ENCODE measurements around the gene ZNF333. TPM values are rescaled to one million over a fixed set of nuclear protein-coding genes. Genes with fewer than 3 reads are reported as not detected.

ZNF333 gene
- polyA plus RNA-seq, 1 of the 3 experiments (the other 2 are of a cell fraction), result 15.2 TPM

DNA sequence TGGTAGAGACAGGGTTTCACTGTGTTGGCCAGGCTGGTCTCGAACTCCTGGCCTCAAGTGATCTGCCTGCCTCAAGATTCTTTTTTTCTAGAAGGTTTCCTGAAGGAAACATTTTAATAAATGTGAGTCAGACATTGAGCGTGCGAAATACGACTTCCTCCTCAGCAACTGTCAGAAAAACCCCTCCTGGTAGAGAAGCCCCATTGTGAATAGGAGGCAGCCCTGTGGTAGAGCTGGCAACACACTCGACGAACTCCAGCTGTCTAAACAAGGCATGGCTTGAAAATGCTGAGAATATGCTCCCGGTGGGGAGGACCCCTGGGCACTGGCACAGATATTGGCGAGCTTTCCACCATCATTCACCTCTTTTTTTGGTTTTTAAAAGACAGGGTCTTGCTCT is 9.8 kb downstream of the ZNF333 start:
- DNase-seq, result no peak
- POLR2A ChIA-PET, result interaction anchor here (3.3 kb wide), 1 partner anchor 10 kb away, joined by 9 read pairs; the partner anchor contains the start of gene ZNF333
- H3F3A ChIP-seq (replicated peaks; ENCODE audit: insufficient read depth), result no peaks in the 10 kb centered on the region
- H3K4me1 ChIP-seq (ENCODE audit: control insufficient read depth in 1 of 2, insufficient read depth in 2 of 2, low read depth in 1 of 2, low read length in 1 of 2), result no peaks in the 10 kb centered on the region
- WGBS (ENCODE audit: low lambda C conversion rate), result 96% methylated on average over 8 of the region's 8 CpGs
- no peaks in the 10 kb centered on the region for H3K27me3 ChIP-seq (ENCODE audit: insufficient read depth)
- H3K36me3 ChIP-seq (replicated peaks in 1 of 2; ENCODE audit: control insufficient read depth in 1 of 2, insufficient read depth in 2 of 2, low read length in 1 of 2), result peaks cover 52 to 63% of the 10 kb centered on the region in 2 experiments
- CTCF ChIA-PET, result interaction anchor here (1.2 to 1.8 kb wide), 3 partner anchors 9 to 125 kb away, joined by 3 to 8 read pairs (median 4); partner anchors contain the start of gene ZNF333
- H3K9me2 ChIP-seq, result no peaks in the 10 kb centered on the region
- H3K9ac ChIP-seq, result no peak overlapping the region
- no peaks in the 10 kb centered on the region; the same call in 1 of the 2 replicates for H3K79me2 ChIP-seq (ENCODE audit: insufficient read depth)
- H3K4me3 ChIP-seq (ENCODE audit: low read depth in 2 of 2, low read length in 1 of 2), result no peak overlapping the region
- TF ChIP-seq MXI1 (IDR thresholded peaks at IDR 0.05; ENCODE audit: low read depth, low read length) (no peak), GATA2 (CRISPR knock-in tag; IDR thresholded peaks at IDR 0.05) (no peak), POLR2AphosphoS5 (IDR thresholded peaks at IDR 0.05; ENCODE audit: low read depth, low read length) (no peak), EZH2phosphoT487 (IDR thresholded peaks at IDR 0.05; ENCODE audit: borderline replicate concordance, low read depth) (no peak), TEAD4 (IDR thresholded peaks at IDR 0.05; ENCODE audit: borderline replicate concordance, insufficient read depth) (no peak), EP300 (IDR thresholded peaks at IDR 0.05; ENCODE audit: borderline replicate concordance in 1 of 2, low read depth in 1 of 2, low read length in 1 of 2) (no peak), RXRA (IDR thresholded peaks at IDR 0.05; ENCODE audit: borderline replicate concordance, low read depth) (no peak), RAD21 (IDR thresholded peaks at IDR 0.05; ENCODE audit: low read length) (no peak), FOSL2 (IDR thresholded peaks at IDR 0.05; ENCODE audit: borderline replicate concordance, low read depth) (no peak), YY1 (IDR thresholded peaks at IDR 0.05; ENCODE audit: low read depth) (no peak), NRF1 (IDR thresholded peaks at IDR 0.05; ENCODE audit: low read depth, low read length) (no peak), SIN3A (IDR thresholded peaks at IDR 0.05; ENCODE audit: borderline replicate concordance, low read depth, low read length) (no peak)
- TF ChIP-seq, protein P1, sequence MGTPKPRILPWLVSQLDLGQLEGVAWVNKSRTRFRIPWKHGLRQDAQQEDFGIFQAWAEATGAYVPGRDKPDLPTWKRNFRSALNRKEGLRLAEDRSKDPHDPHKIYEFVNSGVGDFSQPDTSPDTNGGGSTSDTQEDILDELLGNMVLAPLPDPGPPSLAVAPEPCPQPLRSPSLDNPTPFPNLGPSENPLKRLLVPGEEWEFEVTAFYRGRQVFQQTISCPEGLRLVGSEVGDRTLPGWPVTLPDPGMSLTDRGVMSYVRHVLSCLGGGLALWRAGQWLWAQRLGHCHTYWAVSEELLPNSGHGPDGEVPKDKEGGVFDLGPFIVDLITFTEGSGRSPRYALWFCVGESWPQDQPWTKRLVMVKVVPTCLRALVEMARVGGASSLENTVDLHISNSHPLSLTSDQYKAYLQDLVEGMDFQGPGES (IDR thresholded peaks at IDR 0.05; ENCODE audit: low read depth, low read length), result no peak
- TF ChIP-seq, protein P2, sequence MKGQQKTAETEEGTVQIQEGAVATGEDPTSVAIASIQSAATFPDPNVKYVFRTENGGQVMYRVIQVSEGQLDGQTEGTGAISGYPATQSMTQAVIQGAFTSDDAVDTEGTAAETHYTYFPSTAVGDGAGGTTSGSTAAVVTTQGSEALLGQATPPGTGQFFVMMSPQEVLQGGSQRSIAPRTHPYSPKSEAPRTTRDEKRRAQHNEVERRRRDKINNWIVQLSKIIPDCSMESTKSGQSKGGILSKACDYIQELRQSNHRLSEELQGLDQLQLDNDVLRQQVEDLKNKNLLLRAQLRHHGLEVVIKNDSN (IDR thresholded peaks at IDR 0.05; ENCODE audit: borderline replicate concordance, low read depth), result no peak
- TF ChIP-seq, protein P3, sequence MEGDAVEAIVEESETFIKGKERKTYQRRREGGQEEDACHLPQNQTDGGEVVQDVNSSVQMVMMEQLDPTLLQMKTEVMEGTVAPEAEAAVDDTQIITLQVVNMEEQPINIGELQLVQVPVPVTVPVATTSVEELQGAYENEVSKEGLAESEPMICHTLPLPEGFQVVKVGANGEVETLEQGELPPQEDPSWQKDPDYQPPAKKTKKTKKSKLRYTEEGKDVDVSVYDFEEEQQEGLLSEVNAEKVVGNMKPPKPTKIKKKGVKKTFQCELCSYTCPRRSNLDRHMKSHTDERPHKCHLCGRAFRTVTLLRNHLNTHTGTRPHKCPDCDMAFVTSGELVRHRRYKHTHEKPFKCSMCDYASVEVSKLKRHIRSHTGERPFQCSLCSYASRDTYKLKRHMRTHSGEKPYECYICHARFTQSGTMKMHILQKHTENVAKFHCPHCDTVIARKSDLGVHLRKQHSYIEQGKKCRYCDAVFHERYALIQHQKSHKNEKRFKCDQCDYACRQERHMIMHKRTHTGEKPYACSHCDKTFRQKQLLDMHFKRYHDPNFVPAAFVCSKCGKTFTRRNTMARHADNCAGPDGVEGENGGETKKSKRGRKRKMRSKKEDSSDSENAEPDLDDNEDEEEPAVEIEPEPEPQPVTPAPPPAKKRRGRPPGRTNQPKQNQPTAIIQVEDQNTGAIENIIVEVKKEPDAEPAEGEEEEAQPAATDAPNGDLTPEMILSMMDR (IDR thresholded peaks at IDR 0.05), result no peak
- H4K20me1 ChIP-seq (ENCODE audit: insufficient read depth), result 0 out of 2 replicates have a peak, but pooled peaks cover 2% of the 10 kb centered on the region
- H2AFZ ChIP-seq (ENCODE audit: low read depth), result no peak overlapping the region
- no peak overlapping the region for H3K27ac ChIP-seq (ENCODE audit: low read depth in 2 of 2, low read length in 1 of 2)
- H3K4me2 ChIP-seq, result no peak overlapping the region
- no peaks in the 10 kb centered on the region for H3K9me3 ChIP-seq
